ENCODE measurements around the gene SLC25A24.

DNA sequence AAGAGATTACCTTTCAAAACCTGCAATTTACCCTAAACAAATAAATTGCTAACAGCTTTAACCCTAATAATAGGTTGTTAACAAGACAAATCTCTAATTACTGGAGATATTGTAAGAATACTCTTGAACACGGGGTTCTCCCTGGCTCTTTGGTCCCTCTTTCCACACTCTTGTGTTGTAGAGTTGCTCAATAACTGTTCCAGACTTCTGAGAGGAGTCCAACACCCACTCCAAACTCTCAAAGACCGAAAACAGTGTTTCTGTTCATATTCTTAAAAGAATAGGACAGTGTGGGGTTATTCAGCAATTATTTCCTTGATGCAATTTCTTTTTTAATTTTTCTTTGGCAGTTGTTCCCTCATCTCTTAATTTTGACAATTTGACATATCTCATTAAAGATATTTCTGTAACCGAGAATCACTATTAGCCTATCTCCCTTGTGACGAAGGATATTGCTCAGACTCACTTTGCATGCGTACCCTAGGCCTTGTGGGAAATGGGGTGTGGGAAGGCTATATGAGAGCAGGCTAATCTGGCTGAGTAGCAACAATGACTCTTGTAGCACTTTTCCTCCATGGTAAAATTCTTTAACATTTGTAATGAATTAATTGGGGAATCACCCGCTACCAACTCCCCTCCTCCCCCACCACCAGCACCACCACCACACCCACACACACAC is 90.7 kb downstream of the SLC25A24 start:
- no peak for TF ChIP-seq CTCF (conservative IDR thresholded peaks at IDR 0.05; ENCODE audit: low read depth, low read length)
- TF ChIP-seq EZH2 (IDR thresholded peaks at IDR 0.05; ENCODE audit: borderline replicate concordance, low read depth, low read length, poor library complexity, severe bottlenecking), result no peak
